GM15510 (cell line): ENCODE data around the gene HSF2BP.

Experiments
- POLR2A ChIP-seq: IDR thresholded peaks from 3 replicates; pipeline ENCODE4 v1.6.1; 2011; ENCODE audit warnings: borderline replicate concordance; ENCODE audit not compliant: insufficient read length; ENCODE audit errors: extremely low read depth

HSF2BP gene

GRCh38 chr21:43659136-43660000, at the start of gene HSF2BP, which contains the start of gene RRP1B:
Gene HSF2BP (minus strand): TSS chr21:43659488. CDS start chr21:43658096, 1,392 bp downstream.
Gene RRP1B (plus strand): TSS chr21:43659560. CDS start chr21:43659665, 105 bp downstream.
- peak; percentile 96 for TF ChIP-seq POLR2A

- no peak for TF ChIP-seq POLR2A
Observed at GRCh38 chr21:43708745-43709381, 49.6 kb upstream of the HSF2BP start.

- no peak for TF ChIP-seq POLR2A
Observed at GRCh38 chr21:43707462-43707861, 48.2 kb upstream of the HSF2BP start.

GRCh38 chr21:43703035-43703880, 44.0 kb upstream of the HSF2BP start:
- TF ChIP-seq POLR2A = no peak

DNA sequence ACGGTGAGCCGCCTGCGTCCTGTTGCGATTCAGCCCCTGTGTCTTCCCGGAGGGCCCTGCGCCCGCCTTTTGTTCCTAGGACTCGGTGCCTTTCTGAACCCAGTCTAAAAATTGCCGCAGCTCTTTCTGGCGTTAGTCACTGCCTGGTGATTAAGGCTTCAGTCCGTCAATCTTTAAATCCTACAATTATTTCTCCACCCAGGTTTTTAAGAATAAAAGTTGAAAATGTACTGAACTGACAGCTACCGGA, 43.4 kb upstream of the HSF2BP start:
- TF ChIP-seq POLR2A = no peak

GRCh38 chr21:43701936-43702784, 42.9 kb upstream of the HSF2BP start:
- no peak for TF ChIP-seq POLR2A

DNA sequence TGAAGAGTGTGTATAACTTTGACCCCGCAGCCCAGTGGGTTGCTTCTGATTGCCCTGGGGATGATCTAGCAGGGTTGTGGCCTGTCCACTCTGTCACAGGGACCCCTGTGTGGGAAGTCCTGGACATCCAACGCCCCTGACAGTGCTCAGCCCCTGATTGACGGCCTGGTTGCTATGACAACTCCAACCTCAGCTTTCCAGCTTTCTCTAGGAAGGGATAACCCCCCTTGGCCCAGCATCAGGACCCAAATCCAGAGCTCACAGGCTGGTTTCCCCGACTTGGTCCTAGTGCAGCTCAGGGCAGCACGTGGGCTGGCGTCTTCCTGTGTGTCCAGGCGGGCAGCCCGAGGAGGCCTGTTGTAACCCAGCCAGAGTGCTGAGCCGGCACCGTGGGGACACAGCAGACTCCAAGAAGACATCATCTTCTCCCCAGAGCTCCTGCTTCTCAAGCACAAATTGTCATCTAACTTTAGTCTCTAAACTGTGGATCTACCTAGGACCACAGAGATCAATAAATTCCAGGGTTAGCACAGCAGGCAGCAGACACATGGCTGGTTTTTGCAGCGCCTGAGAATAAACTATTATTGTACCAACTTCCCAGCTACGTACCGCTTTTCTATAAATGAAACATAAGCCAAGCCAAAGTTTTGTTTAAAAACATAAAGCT, 40.8 kb upstream of the HSF2BP start:
- TF ChIP-seq POLR2A = no peak

DNA sequence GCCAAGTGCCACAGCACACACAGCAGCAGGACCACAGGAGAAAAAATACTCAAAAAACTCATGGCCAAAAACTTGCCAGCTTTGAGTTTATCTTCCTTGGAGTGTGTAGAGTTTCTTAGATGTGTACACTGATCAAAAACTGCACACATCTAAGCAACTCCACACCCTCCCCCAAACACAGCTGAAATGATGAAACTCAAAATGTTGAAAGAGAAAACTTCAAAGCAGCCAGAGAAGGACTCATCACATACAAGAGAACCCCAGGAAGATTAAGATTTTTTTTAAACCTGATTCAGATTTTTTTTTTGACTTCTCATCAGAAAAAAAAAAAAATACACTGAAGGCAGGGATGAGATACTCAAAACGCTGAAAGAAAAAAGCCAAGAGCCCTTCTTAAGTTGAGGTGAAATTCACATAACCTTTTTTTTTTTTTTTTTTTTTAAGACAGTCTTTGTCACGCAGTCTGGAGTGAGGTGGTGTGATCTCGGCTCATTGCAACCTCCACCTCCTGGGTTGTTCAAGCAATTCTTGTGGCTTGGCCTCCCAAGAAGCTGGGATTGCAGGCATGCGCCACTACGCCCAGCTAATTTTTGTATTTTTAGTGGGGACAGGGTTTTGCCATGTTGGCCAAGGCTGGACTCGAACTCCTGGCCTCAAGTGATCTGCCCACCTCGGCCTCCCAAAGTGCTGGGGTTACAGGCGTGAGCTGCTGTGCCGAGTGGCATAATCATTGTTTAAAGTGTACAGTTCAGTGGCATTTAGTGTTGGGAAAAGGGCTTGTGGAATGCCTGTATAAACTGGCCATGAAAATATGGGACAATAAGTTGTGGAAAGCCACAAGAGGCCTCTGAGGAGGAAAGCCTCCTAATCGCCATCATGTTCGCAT, 38.7 kb upstream of the HSF2BP start:
- TF ChIP-seq POLR2A = no peak

- TF ChIP-seq POLR2A = no peak
Observed at GRCh38 chr21:43696214-43696613, 36.9 kb upstream of the HSF2BP start.

GRCh38 chr21:43694437-43695079, 35.3 kb upstream of the HSF2BP start:
- no peak for TF ChIP-seq POLR2A

DNA sequence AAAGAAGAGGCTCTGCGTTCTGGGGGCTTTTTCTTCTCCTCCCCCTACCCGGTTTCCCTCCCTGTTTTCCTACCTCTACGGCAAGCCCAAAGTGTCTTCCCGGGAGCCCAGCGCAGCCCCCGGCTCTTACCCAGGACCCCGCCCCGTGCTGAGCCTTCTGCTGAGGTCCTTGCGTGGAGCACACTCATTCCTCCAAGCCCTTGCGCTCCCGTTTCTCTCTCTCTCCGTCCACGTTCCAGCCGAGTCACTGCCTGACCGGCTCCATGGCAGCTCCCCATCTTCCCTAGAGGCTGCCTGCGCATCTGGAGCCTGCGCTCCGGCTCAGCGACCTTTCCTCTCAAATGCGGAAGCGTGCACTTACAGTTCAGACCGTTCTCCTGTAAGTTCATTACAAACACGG, 34.7 kb upstream of the HSF2BP start:
- no peak for TF ChIP-seq POLR2A

- TF ChIP-seq POLR2A = no peak
Observed at GRCh38 chr21:43692949-43693348, 33.7 kb upstream of the HSF2BP start.
